H1 (cell line): ENCODE results near the gene ING4.

Experiments
- CBX5 ChIP-seq: fragments of 300-800, 300-1000 bp; sonication (generic); IDR thresholded peaks from 2 replicates; pipeline ENCODE4 v1.7.1; 2016; ENCODE audit warnings: antibody characterized with exemption, low read length, low read depth
- EZH2 ChIP-seq: fragments of 200-600 bp; sonication (generic); IDR thresholded peaks from 2 replicates; pipeline ENCODE4 v1.7.1; 2012; ENCODE audit warnings: low read depth, mild to moderate bottlenecking, moderate library complexity, low read length, inconsistent platforms; ENCODE audit not compliant: severe bottlenecking
- RFX5 ChIP-seq: IDR thresholded peaks from 2 replicates; pipeline ENCODE4 v1.6.1; 2011; ENCODE audit warnings: low read depth, low read length, improper control_type of control experiment, borderline replicate concordance
- USF2 ChIP-seq: IDR thresholded peaks from 2 replicates; pipeline ENCODE4 v1.6.1; 2011; ENCODE audit warnings: low read length, improper control_type of control experiment

DNA sequence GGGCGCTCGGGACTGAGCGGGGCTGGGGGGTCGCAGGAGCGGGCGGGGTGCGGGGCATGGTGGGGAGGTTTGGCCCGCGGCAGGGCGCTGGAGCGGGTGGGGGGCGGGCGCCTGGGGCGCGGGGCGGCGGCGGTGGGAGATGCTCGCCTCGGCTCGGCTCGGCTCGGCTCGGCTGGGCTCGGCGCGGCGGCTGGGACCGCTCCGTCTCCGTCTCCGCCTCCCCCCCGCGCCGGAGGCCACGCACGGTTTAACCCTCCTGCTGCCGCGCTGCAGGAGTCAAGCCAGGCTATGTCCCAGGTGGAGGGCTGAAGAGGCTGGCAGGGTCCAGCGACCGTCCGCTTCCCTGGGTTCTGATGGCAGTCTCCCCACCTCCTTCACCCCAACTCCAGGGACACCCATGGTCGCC, 37.7 kb upstream of the ING4 start, which contains the start of gene PIANP:
- TF ChIP-seq CBX5, result no peak
- TF ChIP-seq RFX5, result no peak
- no peak for TF ChIP-seq EZH2
- no peak for TF ChIP-seq USF2
